NCI-H1930 (cell line): ENCODE data around the gene ZNF655.

ENCODE experiments used
- DNase-seq, 2 experiments: peaks; one replicate each; lab custom pipeline; 2025; lab: John Stamatoyannopoulos, UW

ZNF655 gene

GRCh38 chr7:99606531-99606930, 48.1 kb downstream of the ZNF655 start:
- DNase-seq: no peak

DNA sequence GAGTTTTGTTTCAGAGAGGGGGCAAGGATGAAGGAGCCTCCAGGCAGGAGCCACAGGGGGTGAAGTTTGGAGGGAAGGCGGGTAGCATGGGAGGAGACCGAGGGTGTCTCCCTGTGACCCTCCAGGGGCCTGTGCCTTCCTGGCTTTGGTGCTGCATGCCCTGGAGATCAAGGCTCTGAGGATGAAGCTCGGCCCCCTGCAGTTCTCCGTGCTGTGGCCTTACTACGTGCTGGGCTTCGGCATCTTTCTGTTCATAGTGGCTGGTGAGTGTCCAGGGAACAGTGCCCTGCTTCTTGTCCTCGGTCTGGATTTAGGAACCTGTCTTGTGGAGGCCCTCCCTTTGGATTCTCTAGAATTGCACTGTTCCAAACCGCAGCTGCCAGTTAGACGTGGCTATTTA, 49.1 kb downstream of the ZNF655 start:
- DNase-seq: no peak

DNA sequence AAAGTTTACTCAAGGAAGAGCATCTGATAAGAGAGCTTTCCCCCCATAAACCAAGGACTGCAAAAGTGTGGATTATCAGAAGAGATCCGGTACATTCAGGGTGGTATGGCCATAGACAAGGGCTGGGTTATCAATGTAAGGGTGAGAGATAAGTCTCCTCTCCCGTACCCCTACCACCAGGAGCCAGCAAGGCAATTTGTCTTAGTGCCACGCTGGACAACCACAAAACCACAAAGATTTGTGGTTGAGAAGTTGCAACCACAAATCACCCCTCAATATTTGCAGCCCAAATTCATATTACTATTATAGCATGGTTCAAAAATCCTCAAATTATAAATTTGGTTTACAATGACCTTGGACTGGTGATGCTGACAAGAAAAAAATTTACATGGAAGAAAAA, 56.1 kb downstream of the ZNF655 start:
- no peak for DNase-seq

DNA sequence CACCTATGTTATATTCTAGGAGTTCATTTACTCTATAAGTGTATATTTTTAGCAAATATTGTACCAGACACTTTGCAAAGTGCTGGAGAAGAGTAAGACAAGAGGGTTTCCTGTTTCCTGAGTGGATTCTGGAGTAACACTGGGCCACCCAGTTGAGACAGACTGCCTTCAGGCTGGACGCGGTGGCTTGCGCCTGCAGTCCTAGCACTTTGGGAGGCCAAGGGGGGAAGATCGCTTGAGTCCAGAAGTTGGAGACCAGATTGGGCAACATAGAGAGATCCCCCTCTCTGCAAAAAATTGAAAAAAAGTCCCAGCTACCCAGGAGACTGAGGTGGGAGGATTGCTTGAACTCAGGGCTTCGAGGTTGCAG, 57.5 kb downstream of the ZNF655 start:
- DNase-seq: no peak

DNA sequence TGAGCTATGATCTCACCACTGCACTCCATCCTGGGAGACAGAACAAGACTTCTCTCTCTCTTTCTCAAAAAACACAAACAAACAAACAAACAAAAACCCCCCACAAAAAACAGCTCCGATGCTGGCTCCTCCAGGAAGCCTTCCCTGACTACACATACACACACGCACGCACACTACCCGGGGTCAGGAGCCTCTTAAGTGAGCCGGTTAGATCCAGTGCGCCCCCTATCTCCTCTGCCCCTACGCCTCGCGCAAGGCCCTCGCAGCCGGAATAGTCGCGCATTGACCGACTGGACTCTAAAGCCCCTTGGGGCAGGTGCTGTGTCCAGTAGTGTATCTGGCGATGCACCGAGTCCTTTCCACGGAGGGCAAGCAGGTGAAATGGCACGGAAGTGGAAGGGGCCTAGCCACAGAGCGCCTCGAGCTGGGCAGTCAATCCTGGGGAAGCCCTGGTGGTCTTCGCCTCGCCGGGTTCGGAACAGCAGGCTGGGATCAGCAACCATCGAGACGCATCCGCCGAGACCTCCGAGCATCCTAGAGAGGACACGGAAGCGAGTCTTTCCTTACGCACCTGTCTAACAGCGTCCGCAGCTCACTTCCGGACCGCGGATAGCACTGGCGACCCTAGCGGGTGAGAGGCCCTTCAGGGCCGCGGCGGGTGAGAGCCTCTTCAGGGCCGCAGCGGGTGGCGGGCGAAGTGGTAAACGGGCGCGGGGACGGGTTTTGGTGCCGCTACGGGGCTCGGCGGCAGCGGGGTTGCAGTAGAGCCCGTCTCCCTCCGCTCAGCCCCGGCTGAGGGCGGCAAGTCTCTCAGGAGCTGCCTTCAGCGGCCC, 58.1 kb downstream of the ZNF655 start, which contains the start of gene ZSCAN25:
Gene ZSCAN25 (plus strand): TSS at position 588 of the 833 bp plus-strand sequence. CDS start 2,661 bp downstream, outside the sequence.
- DNase-seq: peak; percentile 98

DNA sequence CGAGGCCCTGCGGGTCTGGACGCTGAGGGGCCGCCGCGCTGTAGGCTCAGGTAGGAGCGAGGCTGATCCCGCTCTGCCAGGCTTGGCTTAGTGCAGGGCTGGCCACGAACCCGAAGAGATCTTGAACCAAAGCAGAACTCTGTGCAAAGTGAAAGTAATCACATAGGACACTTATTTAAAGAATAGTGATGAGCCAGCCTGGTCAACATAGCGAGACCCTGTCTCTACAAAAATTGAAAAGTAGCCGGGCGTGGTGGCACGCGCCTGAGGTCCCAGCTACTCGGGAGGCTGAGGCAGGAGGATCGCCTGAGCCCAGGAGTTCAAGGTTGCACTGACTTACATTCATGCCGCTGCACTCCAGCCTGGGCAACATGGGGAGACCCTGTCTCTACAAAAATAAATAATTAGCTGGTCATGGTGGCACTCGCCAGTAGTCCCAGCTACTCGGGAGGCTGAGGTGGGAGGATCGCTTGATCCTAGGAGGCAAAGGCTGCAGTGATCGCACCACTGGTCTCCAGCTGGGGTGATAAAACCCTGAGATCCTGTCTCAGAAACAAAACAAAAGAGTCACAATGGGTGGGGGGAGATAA, 58.8 kb downstream of the ZNF655 start:
- DNase-seq: no peak

- no peak for DNase-seq
Observed at GRCh38 chr7:99618726-99619125, 60.3 kb downstream of the ZNF655 start.

DNA sequence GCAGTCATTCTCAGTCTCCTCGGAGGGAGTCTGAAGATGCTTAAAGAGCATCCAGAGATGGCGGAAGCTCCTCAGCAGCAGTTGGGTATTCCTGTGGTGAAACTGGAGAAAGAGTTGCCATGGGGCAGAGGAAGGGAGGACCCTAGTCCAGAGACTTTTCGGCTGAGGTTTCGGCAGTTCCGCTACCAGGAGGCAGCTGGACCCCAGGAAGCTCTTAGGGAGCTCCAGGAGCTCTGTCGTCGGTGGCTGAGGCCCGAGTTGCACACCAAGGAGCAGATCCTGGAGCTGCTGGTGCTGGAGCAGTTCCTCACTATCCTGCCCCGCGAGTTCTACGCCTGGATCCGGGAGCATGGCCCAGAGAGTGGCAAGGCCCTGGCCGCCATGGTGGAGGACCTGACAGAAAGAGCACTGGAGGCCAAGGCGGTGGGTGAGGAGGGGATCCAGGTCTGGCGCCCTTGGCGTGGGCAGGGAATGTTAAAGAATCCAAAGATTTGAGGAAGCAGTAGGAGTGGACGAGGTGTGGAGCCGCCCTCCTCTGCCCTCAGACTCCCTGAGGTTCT, 61.2 kb downstream of the ZNF655 start:
- no peak for DNase-seq

- no peak for DNase-seq
Observed at GRCh38 chr7:99621271-99621670, 62.8 kb downstream of the ZNF655 start.

- DNase-seq: no peak
Observed at GRCh38 chr7:99622596-99622995, 64.2 kb downstream of the ZNF655 start.

- no peak for DNase-seq
Observed at GRCh38 chr7:99623091-99623693, 64.8 kb downstream of the ZNF655 start.

- no peak for DNase-seq
Observed at GRCh38 chr7:99623702-99624447, 65.4 kb downstream of the ZNF655 start.

GRCh38 chr7:99624484-99624883, 66.0 kb downstream of the ZNF655 start:
- no peak for DNase-seq

DNA sequence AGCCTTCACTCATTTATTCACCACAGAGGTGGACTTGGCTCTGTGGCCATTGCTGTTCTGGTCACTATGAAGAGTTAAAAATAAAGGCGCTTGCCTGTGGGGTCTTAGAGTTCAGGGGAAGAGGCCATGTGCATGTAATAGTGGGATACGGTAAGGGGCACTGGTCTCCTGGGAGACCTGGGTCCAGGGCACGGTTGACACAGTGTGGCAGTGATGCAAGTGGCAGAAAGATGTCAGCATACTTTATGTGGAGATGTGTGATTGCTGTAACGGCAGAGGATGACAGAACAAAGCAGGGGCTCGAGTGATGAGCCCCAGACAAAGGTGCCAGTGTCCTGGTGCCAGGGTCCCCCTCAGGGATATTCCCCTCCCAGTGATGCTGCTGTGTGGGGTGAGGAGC, 66.9 kb downstream of the ZNF655 start:
- DNase-seq: no peak

GRCh38 chr7:99625961-99626360, 67.5 kb downstream of the ZNF655 start:
- no peak for DNase-seq
